B cell (primary cell): ENCODE data around the gene RPS26.

Experiments used
- EZH2 ChIP-seq: IDR thresholded peaks from 2 replicates; pipeline ENCODE4 v1.6.1; 2012; ENCODE audit warnings: borderline replicate concordance, low read depth, mild to moderate bottlenecking, moderate library complexity, low read length; ENCODE audit not compliant: insufficient read depth, poor library complexity, severe bottlenecking
- TF ChIP-seq, protein P1 (sequence below): fragments of 200-600 bp; IDR thresholded peaks from one replicate; pipeline ENCODE4 v1.8.0; 2022; ENCODE audit warnings: antibody characterized with exemption, mild to moderate bottlenecking

DNA sequence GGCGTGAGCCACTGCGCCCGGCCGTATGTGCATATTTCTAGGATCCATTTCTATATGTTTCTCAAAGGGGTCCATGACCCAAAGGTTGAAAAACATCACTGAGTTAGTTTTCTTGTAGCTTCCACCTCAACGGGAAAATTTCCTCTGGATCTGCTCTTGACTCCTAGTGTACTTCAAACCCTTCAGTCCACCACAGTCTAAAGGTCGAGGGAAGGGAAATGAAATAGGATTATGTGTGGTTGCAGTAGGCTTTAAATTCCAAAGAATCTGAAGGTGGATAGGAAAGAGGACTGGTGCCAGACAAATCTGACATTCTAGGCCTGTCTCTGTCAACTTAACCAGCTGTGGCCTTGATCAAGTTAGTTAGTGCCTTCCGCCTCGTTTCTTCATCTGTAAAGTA lies 46.4 kb upstream of the RPS26 start:
- TF ChIP-seq EZH2 = no peak
- TF ChIP-seq, protein P1, sequence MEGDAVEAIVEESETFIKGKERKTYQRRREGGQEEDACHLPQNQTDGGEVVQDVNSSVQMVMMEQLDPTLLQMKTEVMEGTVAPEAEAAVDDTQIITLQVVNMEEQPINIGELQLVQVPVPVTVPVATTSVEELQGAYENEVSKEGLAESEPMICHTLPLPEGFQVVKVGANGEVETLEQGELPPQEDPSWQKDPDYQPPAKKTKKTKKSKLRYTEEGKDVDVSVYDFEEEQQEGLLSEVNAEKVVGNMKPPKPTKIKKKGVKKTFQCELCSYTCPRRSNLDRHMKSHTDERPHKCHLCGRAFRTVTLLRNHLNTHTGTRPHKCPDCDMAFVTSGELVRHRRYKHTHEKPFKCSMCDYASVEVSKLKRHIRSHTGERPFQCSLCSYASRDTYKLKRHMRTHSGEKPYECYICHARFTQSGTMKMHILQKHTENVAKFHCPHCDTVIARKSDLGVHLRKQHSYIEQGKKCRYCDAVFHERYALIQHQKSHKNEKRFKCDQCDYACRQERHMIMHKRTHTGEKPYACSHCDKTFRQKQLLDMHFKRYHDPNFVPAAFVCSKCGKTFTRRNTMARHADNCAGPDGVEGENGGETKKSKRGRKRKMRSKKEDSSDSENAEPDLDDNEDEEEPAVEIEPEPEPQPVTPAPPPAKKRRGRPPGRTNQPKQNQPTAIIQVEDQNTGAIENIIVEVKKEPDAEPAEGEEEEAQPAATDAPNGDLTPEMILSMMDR = no peak
